NCI-H2081 (cell line): ENCODE measurements around the gene CCDC178.

Source experiments
- DNase-seq, 2 experiments: peaks; one replicate each; lab custom pipeline; 2025; lab: John Stamatoyannopoulos, UW

CCDC178 gene

GRCh38 chr18:32918692-32919250, 521.8 kb downstream of the CCDC178 start:
- no peak for DNase-seq

- DNase-seq, result no peak
Observed at GRCh38 chr18:32915516-32915915, 525.0 kb downstream of the CCDC178 start.

- DNase-seq, result no peak
Observed at GRCh38 chr18:32911660-32912284, 528.7 kb downstream of the CCDC178 start.

- no peak for DNase-seq
Observed at GRCh38 chr18:32910694-32911296, 529.7 kb downstream of the CCDC178 start.

GRCh38 chr18:32909798-32910561, 530.5 kb downstream of the CCDC178 start:
- DNase-seq, result no peak

- no peak for DNase-seq
Observed at GRCh38 chr18:32908424-32908805, 532.1 kb downstream of the CCDC178 start.

GRCh38 chr18:32907648-32908423, 532.7 kb downstream of the CCDC178 start:
- DNase-seq, result no peak

GRCh38 chr18:32907311-32907585, 533.3 kb downstream of the CCDC178 start:
- no peak for DNase-seq

GRCh38 chr18:32906506-32907310, 533.8 kb downstream of the CCDC178 start:
- no peak for DNase-seq

- no peak for DNase-seq
Observed at GRCh38 chr18:32905651-32906050, 534.9 kb downstream of the CCDC178 start.

- no peak for DNase-seq
Observed at GRCh38 chr18:32902568-32903330, 537.8 kb downstream of the CCDC178 start.

- DNase-seq, result no peak
Observed at GRCh38 chr18:32899819-32900218, 540.7 kb downstream of the CCDC178 start.

GRCh38 chr18:32896776-32897547, 543.6 kb downstream of the CCDC178 start:
- no peak for DNase-seq

GRCh38 chr18:32893915-32894314, 546.6 kb downstream of the CCDC178 start:
- DNase-seq, result no peak

- DNase-seq, result no peak
Observed at GRCh38 chr18:32891797-32892196, 548.7 kb downstream of the CCDC178 start.

GRCh38 chr18:32891130-32891529, 549.4 kb downstream of the CCDC178 start:
- DNase-seq, result no peak

- DNase-seq, result no peak
Observed at GRCh38 chr18:32889615-32890593, 550.6 kb downstream of the CCDC178 start.

GRCh38 chr18:32888306-32888705, 552.2 kb downstream of the CCDC178 start:
- no peak for DNase-seq
